Esophagus squamous epithelium (tissue), 5 donors: ENCODE results near the gene ISYNA1. TPM values are rescaled to one million over a fixed set of nuclear protein-coding genes. Genes with fewer than 3 reads are reported as not detected.
"Not testable (repeated sequence)": the region's sequence is repeated elsewhere in the genome, so short reads cannot be mapped to it uniquely, and the experiment has no call there.

Source experiments
- DNase-seq: peaks from one replicate; lab custom pipeline; 2025; lab: John Stamatoyannopoulos, UW
- H3K27ac ChIP-seq, 4 donors: fragments of 200-600 bp; sonication (generic); one replicate each; pipeline ENCODE4 v1.5.1; 2016 to 2019; ENCODE audit warnings: mild to moderate bottlenecking in 1 of 4
- H3K27me3 ChIP-seq, 4 donors: fragments of 200-600 bp; sonication (generic); 1 replicate in 3 of 4; 2 replicates in 1 of 4; pipeline versions ENCODE4 v1.5.1 to v1.6.0; 2017 to 2021; ENCODE audit warnings: antibody characterized with exemption in 1 of 4
- H3K36me3 ChIP-seq, 3 donors: fragments of 200-600 bp; sonication (generic); one replicate each; pipeline ENCODE4 v1.5.1; 2016 to 2019
- H3K4me1 ChIP-seq, 3 donors: fragments of 200-600 bp; sonication (generic); one replicate each; pipeline ENCODE4 v1.5.1; 2017 to 2019
- H3K4me3 ChIP-seq, 4 donors: fragments of 200-600 bp; sonication (generic); 1 replicate in 3 of 4; 2 replicates in 1 of 4; pipeline ENCODE4 v1.5.1; 2016 to 2019; ENCODE audit warnings: mild to moderate bottlenecking in 2 of 4, moderate library complexity in 1 of 4
- H3K9me3 ChIP-seq, 3 donors: fragments of 200-600 bp; sonication (generic); one replicate each; pipeline ENCODE4 v1.5.1; 2016 to 2019
- CTCF ChIP-seq, 6 experiments: fragments of 450-650 bp in 4 of 6; fragments of 200-600 bp in 2 of 6; sonication (generic) in 2 of 6; IDR thresholded peaks; one replicate each; pipeline ENCODE4 v1.5.1; 2016 to 2019; ENCODE audit warnings: antibody characterized with exemption in 6 of 6, mild to moderate bottlenecking in 4 of 6, moderate library complexity in 4 of 6
- POLR2A ChIP-seq, 4 donors: fragments of 450-650 bp; IDR thresholded peaks; one replicate each; pipeline ENCODE4 v1.6.1; 2017; ENCODE audit warnings: antibody characterized with exemption in 4 of 4, mild to moderate bottlenecking in 4 of 4, moderate library complexity in 3 of 4
- WGBS, 2 donors: methylation state at CpG; one replicate each; pipeline ENCODE4 v1.1.5; 2018; 5-methylcytosine and 5-hydroxymethylcytosine counted together
- intact Hi-C: fragments of 100-400 bp; cut with DNase I; formaldehyde crosslinking; loops from one replicate; pipeline ENCODE4 v1.15.0; 2022
- total RNA-seq, 4 donors: library from RNA; depleted of rRNA; stranded (reverse); fragments of >200 nt; gene quantifications; one replicate each; pipeline ENCODE4 v1.1.0, GENCODE V29; 2016
- donor health status: DM: yes; HTN: yes; CAD: no.

ISYNA1 gene
- total RNA-seq, 4 donors from 2014 or later: 8.1 to 24.4 (median 14.4) TPM

DNA sequence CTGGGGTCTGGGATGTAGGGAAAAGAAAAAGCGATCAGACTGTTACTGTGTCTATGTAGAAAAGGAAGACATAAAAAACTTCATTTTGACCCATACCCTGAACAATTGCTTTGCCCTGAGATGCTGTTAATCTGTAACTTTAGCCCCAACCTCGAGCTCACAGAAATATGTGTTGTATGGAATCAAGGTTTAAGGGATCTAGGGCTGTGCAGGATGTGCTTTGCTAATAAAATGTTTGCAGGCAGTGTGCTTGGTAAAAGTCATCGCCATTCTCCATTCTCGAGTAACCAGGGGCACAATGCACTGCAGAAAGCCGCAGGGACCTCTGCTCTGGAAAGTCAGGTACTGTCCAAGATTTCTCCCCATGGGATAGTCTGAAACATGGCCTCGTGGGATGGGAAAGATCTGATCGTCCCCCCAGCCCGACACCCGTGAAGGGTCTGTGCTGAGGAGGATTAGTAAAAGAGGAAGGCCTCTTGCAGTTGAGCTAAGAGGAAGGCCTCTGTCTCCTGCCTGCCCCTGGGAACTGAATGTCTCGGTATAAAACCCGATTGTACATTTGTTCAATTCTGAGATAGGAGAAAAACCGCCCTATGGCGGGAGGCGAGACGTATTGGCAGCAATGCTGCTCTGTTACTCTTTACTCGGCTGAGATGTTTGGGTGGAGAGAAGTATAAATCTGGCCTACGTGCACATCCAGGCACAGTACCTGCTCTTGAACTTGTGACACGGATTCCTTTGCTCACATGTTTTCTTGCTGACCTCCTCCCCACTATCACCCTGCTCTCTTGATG, 35.3 kb downstream of the ISYNA1 start:
- peak in 1 of 4 donors; percentile 9 for TF ChIP-seq POLR2A (IDR thresholded peaks at IDR 0.05)
- intact Hi-C loops, H3K36me3 ChIP-seq, H3K4me3 ChIP-seq, H3K27me3 ChIP-seq, DNase-seq, H3K9me3 ChIP-seq: not testable (repeated sequence)
- peaks cover 0 to 31% (median 6%) of the 10 kb centered on the region in 3 donors for H3K4me1 ChIP-seq
- 72 to 79% methylated on average over 16 to 17 of the region's 18 CpGs for WGBS, 2 donors
- peak overlapping the region in 2 of 4 donors; percentile 45 to 59 for H3K27ac ChIP-seq

GRCh38 chr19:18401580-18402112, 36.3 kb downstream of the ISYNA1 start:
- WGBS, 2 donors: 37 to 100% methylated on average over 1 to 6 of the region's 7 CpGs
- H3K4me1 ChIP-seq: peaks cover 0 to 41% (median 9%) of the 10 kb centered on the region in 3 donors
- peaks cover 0 to 18% (median 2%) of the 10 kb centered on the region in 4 donors for H3K27me3 ChIP-seq
- DNase-seq: no peak
- peak overlapping the region in 3 of 4 donors; percentile 34 to 59 (median 45) for H3K27ac ChIP-seq
- no peaks in the 10 kb centered on the region for H3K9me3 ChIP-seq
- intact Hi-C loops: no loop called here
- no peak overlapping the region for H3K4me3 ChIP-seq
- H3K36me3 ChIP-seq: no peaks in the 10 kb centered on the region
- TF ChIP-seq CTCF (IDR thresholded peaks at IDR 0.05) (peak in 4 of 6 experiments; percentile 9 to 47 (median 23)), POLR2A (IDR thresholded peaks at IDR 0.05) (peak in 1 of 4 donors; percentile 13)

DNA sequence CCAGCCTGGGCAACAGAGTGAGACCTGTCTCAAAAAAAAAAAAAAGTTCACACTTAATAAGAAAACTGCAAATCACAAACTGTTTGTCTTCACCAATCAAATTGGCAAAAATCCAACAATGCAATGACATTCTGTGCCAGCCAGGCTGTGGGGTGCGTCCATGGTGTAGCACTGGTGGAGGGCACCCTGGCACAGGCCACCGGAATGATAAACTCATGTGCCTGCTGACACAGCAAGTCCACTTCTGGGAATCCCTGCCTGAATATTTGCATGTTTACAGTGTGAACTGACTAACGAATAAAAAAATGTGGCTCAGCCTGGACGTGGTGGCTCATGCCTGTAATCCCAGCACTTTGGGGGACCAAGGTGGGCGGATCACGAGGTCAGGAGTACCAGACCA, 38.9 kb downstream of the ISYNA1 start:
- Histone ChIP-seq H3K36me3 (no peaks in the 10 kb centered on the region), H3K9me3 (no peaks in the 10 kb centered on the region), H3K4me3 (no peak overlapping the region), H3K27me3 (peaks cover 0 to 31% (median 2%) of the 10 kb centered on the region in 4 donors), H3K4me1 (peaks cover 0 to 43% (median 10%) of the 10 kb centered on the region in 3 donors), H3K27ac (no peak overlapping the region)
- WGBS, 2 donors: 17 to 31% methylated on average over 5 to 6 of the region's 6 CpGs
- no peak for TF ChIP-seq POLR2A (IDR thresholded peaks at IDR 0.05)
- peak in 1 of 6 experiments; percentile 7 for TF ChIP-seq CTCF (IDR thresholded peaks at IDR 0.05)
- no peak for DNase-seq
- intact Hi-C loops: no loop called here

- Histone ChIP-seq H3K4me1 (peaks cover 0 to 43% (median 10%) of the 10 kb centered on the region in 3 donors), H3K27me3 (peaks cover 0 to 31% (median 2%) of the 10 kb centered on the region in 4 donors), H3K36me3 (no peaks in the 10 kb centered on the region), H3K9me3 (no peaks in the 10 kb centered on the region), H3K27ac (peak within 1 kb of the TSS in 2 of 4 donors; percentile 11 to 25), H3K4me3 (peak within 1 kb of the TSS in 3 of 4 donors; percentile 10 to 52 (median 35))
- intact Hi-C loops: no loop called here
- 10 to 20% methylated on average over 4 to 10 of the region's 33 CpGs for WGBS, 2 donors
- no peak for DNase-seq
- TF ChIP-seq CTCF (IDR thresholded peaks at IDR 0.05) (no peak), POLR2A (IDR thresholded peaks at IDR 0.05) (peak in 2 of 4 donors; percentile 54 to 59)
Observed at GRCh38 chr19:18397242-18398202, 40.4 kb downstream of the ISYNA1 start, which contains the start of gene LRRC25. Gene LRRC25 (minus strand): TSS chr19:18397622. CDS start chr19:18396963, 659 bp downstream.
